K562 (cell line): ENCODE results near the gene MUC5B. TPM values are rescaled to one million over a fixed set of nuclear protein-coding genes. Genes with fewer than 3 reads are reported as not detected.

Source experiments
- ATAC-seq: fragments of 200-7000 bp; cut with Tn5 transposase; 3 replicates; pipeline ENCODE4 v1.9.1; 2020; ENCODE audit warnings: moderate library complexity
- BruUV-seq: library from RNA; stranded (reverse); fragments of 400-500 nt; replicated peaks from 2 replicates; lab custom pipeline; 2021; lab: Mats Ljungman, UMichigan
- CTCF ChIA-PET: fragments of 300-600 bp; formaldehyde crosslinking; extraction: SDS; loops from one replicate; lab custom pipeline; 2021; ENCODE audit warnings: low intra/inter-chr PET ratio; lab: Yijun Ruan, JAX
- POLR2A ChIA-PET: fragments of 300-600, 350-650 bp; sonication (Branson Sonifier 250); formaldehyde crosslinking; extraction: SDS; loops from one replicate; lab custom pipeline; 2021; ENCODE audit warnings: antibody characterized with exemption, inconsistent platforms; lab: Yijun Ruan, JAX
- DNase-seq, 4 experiments: peaks; one replicate each; pipeline versions ENCODE4 v3.0.0 to v3.0.0-alpha.2; 2011 to 2018; ENCODE audit warnings: low spot score in 3 of 4, mixed read lengths in 3 of 4; ENCODE audit errors: extremely low read depth in 1 of 4
- FAIRE-seq: peaks from 2 replicates; lab custom pipeline; 2011; peaks lifted over from hg19 to GRCh38; lab: Jason Lieb, UNC
- H2AFZ ChIP-seq: 2 replicates; pipeline ENCODE4 v1.6.0; 2011; ENCODE audit warnings: low read depth, low read length, control low read depth, inconsistent platforms
- H3K27ac ChIP-seq: fragments of 200-600 bp; 3 replicates; pipeline ENCODE4 v1.8.0; 2011; ENCODE audit warnings: low read depth, mild to moderate bottlenecking, control low read depth, inconsistent platforms, low read length, moderate library complexity, mixed read lengths; ENCODE audit errors: extremely low read depth
- H3K27me3 ChIP-seq, 2 experiments: fragments of 300-600 bp in 1 of 2; 2 replicates in 1 of 2; 3 replicates in 1 of 2; pipeline versions ENCODE4 v1.6.0 to v1.8.0; 2011; ENCODE audit warnings: inconsistent platforms in 2 of 2, low read length in 2 of 2, mild to moderate bottlenecking in 1 of 2, mixed read lengths in 1 of 2, moderate library complexity in 1 of 2; ENCODE audit not compliant: control insufficient read depth in 2 of 2, insufficient read depth in 2 of 2
- H3K36me3 ChIP-seq: fragments of 300-600 bp; 3 replicates; pipeline ENCODE4 v1.8.0; 2011; ENCODE audit warnings: mild to moderate bottlenecking, low read length, inconsistent platforms; ENCODE audit not compliant: control insufficient read depth, insufficient read depth
- H3K4me1 ChIP-seq, 2 experiments: fragments of 200-600 bp in 1 of 2; replicated peaks in 1 of 2; 2 replicates in 1 of 2; 3 replicates in 1 of 2; pipeline versions ENCODE4 v1.5.1 to v1.8.0; 2011; ENCODE audit warnings: inconsistent platforms in 2 of 2, low read length in 2 of 2, mild to moderate bottlenecking in 1 of 2, mixed read lengths in 1 of 2, moderate library complexity in 1 of 2; ENCODE audit not compliant: control insufficient read depth in 2 of 2, insufficient read depth in 2 of 2
- H3K4me2 ChIP-seq: 2 replicates; pipeline ENCODE4 v1.6.1; 2011; ENCODE audit warnings: low read length, control low read depth, inconsistent platforms, mixed read lengths; ENCODE audit not compliant: insufficient read depth
- H3K4me3 ChIP-seq: fragments of 200-600 bp; sonication (generic), shearing (Covaris generic); 2 replicates; pipeline ENCODE4 v1.5.1; 2016; ENCODE audit warnings: control low read depth, inconsistent platforms
- H3K79me2 ChIP-seq: fragments of 200-600 bp; 3 replicates; pipeline ENCODE4 v1.8.0; 2011; ENCODE audit warnings: low read length, inconsistent platforms; ENCODE audit not compliant: control insufficient read depth, insufficient read depth
- H3K9ac ChIP-seq, 2 experiments: 2 replicates each; pipeline versions ENCODE4 v1.6.0 to v1.6.1; 2011; ENCODE audit warnings: low read depth in 2 of 2, low read length in 2 of 2, control low read depth in 1 of 2, inconsistent platforms in 1 of 2, mild to moderate bottlenecking in 1 of 2, mixed read lengths in 1 of 2; ENCODE audit not compliant: insufficient read depth in 1 of 2
- H3K9me1 ChIP-seq: one replicate; pipeline ENCODE4 v1.6.0; 2011; ENCODE audit warnings: inconsistent platforms, mild to moderate bottlenecking, low read length, moderate library complexity; ENCODE audit not compliant: control insufficient read depth, insufficient read depth
- H3K9me3 ChIP-seq: replicated peaks from 2 replicates; pipeline ENCODE4 v1.5.1; 2011; ENCODE audit warnings: low read depth, low read length, inconsistent platforms; ENCODE audit not compliant: control insufficient read depth, insufficient read depth
- H4K20me1 ChIP-seq: replicated peaks from 2 replicates; pipeline ENCODE4 v1.6.1; 2011; ENCODE audit warnings: low read length, inconsistent platforms, mixed read lengths; ENCODE audit not compliant: control insufficient read depth, insufficient read depth
- ARID3B ChIP-seq: fragments of 250-450 bp; sonication (Bioruptor Pico); IDR thresholded peaks from 2 replicates; pipeline ENCODE4 v1.4.0; 2020; ENCODE audit warnings: borderline replicate concordance
- CBFB ChIP-seq: sonication (generic); formaldehyde crosslinking; IDR thresholded peaks from 2 replicates; pipeline ENCODE4 v1.4.0; 2020; ENCODE audit warnings: mild to moderate bottlenecking, missing genetic modification reagents
- CCAR2 ChIP-seq: fragments of 200-400 bp; formaldehyde crosslinking; IDR thresholded peaks from 2 replicates; pipeline ENCODE4 v1.6.1; 2017; ENCODE audit warnings: mild to moderate bottlenecking, low read depth, low read length
- CTCFL ChIP-seq: IDR thresholded peaks from 2 replicates; pipeline ENCODE4 v1.6.1; 2011; ENCODE audit warnings: borderline replicate concordance, low read depth, mild to moderate bottlenecking, moderate library complexity, low read length; ENCODE audit not compliant: insufficient read depth, poor library complexity, severe bottlenecking
- HOMEZ ChIP-seq: fragments of 250-450 bp; sonication (Bioruptor Pico); IDR thresholded peaks from 2 replicates; pipeline ENCODE4 v1.4.0; 2020; ENCODE audit warnings: mild to moderate bottlenecking, moderate library complexity
- NEUROD1 ChIP-seq: fragments of 150-350 bp; IDR thresholded peaks from 2 replicates; pipeline ENCODE4 v1.6.1; 2014; ENCODE audit warnings: borderline replicate concordance, low read length, low read depth; ENCODE audit not compliant: partially characterized antibody
- PML ChIP-seq: IDR thresholded peaks from 2 replicates; pipeline ENCODE4 v1.6.1; 2012; ENCODE audit warnings: low read length, inconsistent platforms
- POLR2B ChIP-seq: fragments of 450-650 bp; IDR thresholded peaks from 2 replicates; pipeline ENCODE4 v1.6.1; 2018; ENCODE audit warnings: low read depth; ENCODE audit not compliant: partially characterized antibody
- TRIM28 ChIP-seq: fragments of 450-650 bp; IDR thresholded peaks from 2 replicates; pipeline ENCODE4 v1.6.1; 2017
- TSC22D4 ChIP-seq: fragments of 450-650 bp; IDR thresholded peaks from 2 replicates; pipeline ENCODE4 v1.6.1; 2016; ENCODE audit warnings: missing genetic modification characterization, missing biosample characterization, control low read depth
- ZNF740 ChIP-seq, 3 experiments: fragments of 200-800 bp in 1 of 3; sonication (Bioruptor generic) in 1 of 3; sonication (generic) in 1 of 3; formaldehyde crosslinking in 1 of 3; IDR thresholded peaks; 2 replicates each; pipeline versions ENCODE4 v1.6.1 to v1.8.0; 2016 to 2022; ENCODE audit warnings: mild to moderate bottlenecking in 2 of 3, missing compliant biosample characterization in 2 of 3, missing genetic modification characterization in 2 of 3, missing genetic modification reagents in 1 of 3
- WGBS: fragments of 100-300 bp; shearing (Covaris generic); methylation state at CpG from one replicate; pipeline ENCODE4 v1.1.6; 2016; ENCODE audit warnings: low coverage, mixed read lengths; ENCODE audit not compliant: insufficient coverage; ENCODE audit errors: missing lambda C conversion rate; 5-methylcytosine and 5-hydroxymethylcytosine counted together
- in situ Hi-C: fragments of 300-500 bp; cut with MboI; formaldehyde crosslinking; loops from 4 replicates; pipeline ENCODE4 v1.15.0; 2018; ENCODE audit warnings: inconsistent platforms, mixed read lengths
- intact Hi-C: fragments of 100-400 bp; cut with micrococcal nuclease; formaldehyde crosslinking; loops from 2 replicates; pipeline ENCODE4 v1.14.2; 2022
- polyA plus RNA-seq, 8 experiments: library from polyadenylated mRNA; depleted of rRNA in 4 of 8; stranded (reverse) in 5 of 8; unstranded in 3 of 8; fragments of >200 nt; fragmentation: Nextera tagmentation in 2 of 8; fragmentation: Illumina TruSeq in 1 of 8; extraction: Ambion mirVana in 2 of 8; extraction: Trizol in 1 of 8; gene quantifications; 2 replicates each; pipeline versions ENCODE4 v1.2.1 to v1.2.3, GENCODE V29; 2011 to 2014; ENCODE audit warnings: inconsistent platforms in 1 of 8, missing spikeins in 1 of 8
- total RNA-seq, 7 experiments: library from RNA; depleted of rRNA in 6 of 7; stranded (reverse); fragments of >200 nt in 6 of 7; fragmentation: Illumina TruSeq in 2 of 7; extraction: Trizol in 2 of 7; gene quantifications; 2 replicates each; pipeline versions ENCODE4 v1.2.1 to v1.2.3, GENCODE V29; 2011 to 2021; ENCODE audit warnings: low replicate concordance in 1 of 7

Gene MUC5B
- total and polyA plus RNA-seq, 9 of the 15 experiments (the other 6 are each of a cell fraction or from before 2014, with no cell fraction given): 0.04 to 0.95 TPM; not detected in 7

- peak; percentile 12 for TF ChIP-seq CTCFL
- no peak for TF ChIP-seq CCAR2
Measured at GRCh38 chr11:1230456-1231395, 7.9 kb downstream of the MUC5B start (continued).

GRCh38 chr11:1231396-1232020, 8.6 kb downstream of the MUC5B start:
- no peaks in the 10 kb centered on the region for H3K9me3 ChIP-seq
- no peak overlapping the region for H2AFZ ChIP-seq
- 0 out of 2 replicates have a peak, but pooled peaks cover 3% of the 10 kb centered on the region for H4K20me1 ChIP-seq
- peaks cover 2% of the 10 kb centered on the region for H3K9me1 ChIP-seq
- H3K9ac ChIP-seq: no peak overlapping the region
- ATAC-seq (no peak), FAIRE-seq (no peak), DNase-seq (peak in 1 of 4 experiments; percentile 8)
- ChIA-PET CTCF (no interaction called here), POLR2A (interaction anchor here (1.1 kb wide), 1 partner anchor 235 kb away, joined by 4 read pairs; no protein-coding TSS in a partner anchor)
- H3K4me1 ChIP-seq: peaks cover 0 to 64% of the 10 kb centered on the region in 2 experiments; a peak in 2 of 5 replicates
- peaks cover 0 to 52% of the 10 kb centered on the region in 2 experiments; a peak in 2 of 5 replicates for H3K27me3 ChIP-seq
- intact Hi-C loops: no loop called here
- in situ Hi-C loops: no loop called here
- no peak overlapping the region for H3K27ac ChIP-seq
- H3K79me2 ChIP-seq: no peaks in the 10 kb centered on the region
- H3K4me2 ChIP-seq: no peak overlapping the region
- no peak overlapping the region for H3K4me3 ChIP-seq
- 4% methylated on average over 20 of the region's 22 CpGs for whole genome bisulfite sequencing
- H3K36me3 ChIP-seq: no peaks in the 10 kb centered on the region
- no TSS peak for BruUV-seq
- TF ChIP-seq TSC22D4 (tag) (no peak), PML (no peak), POLR2B (no peak), NEUROD1 (no peak), ARID3B (CRISPR knock-in tag) (no peak), TRIM28 (no peak), CBFB (no peak), ZNF740 (CRISPR knock-in tag; IDR thresholded peaks at IDR 0.05) (no peak), ZNF740 (tag; IDR thresholded peaks at IDR 0.05) (no peak), HOMEZ (CRISPR knock-in tag) (no peak)
